ENCODE data around the gene TNK1.

TNK1 gene

DNA sequence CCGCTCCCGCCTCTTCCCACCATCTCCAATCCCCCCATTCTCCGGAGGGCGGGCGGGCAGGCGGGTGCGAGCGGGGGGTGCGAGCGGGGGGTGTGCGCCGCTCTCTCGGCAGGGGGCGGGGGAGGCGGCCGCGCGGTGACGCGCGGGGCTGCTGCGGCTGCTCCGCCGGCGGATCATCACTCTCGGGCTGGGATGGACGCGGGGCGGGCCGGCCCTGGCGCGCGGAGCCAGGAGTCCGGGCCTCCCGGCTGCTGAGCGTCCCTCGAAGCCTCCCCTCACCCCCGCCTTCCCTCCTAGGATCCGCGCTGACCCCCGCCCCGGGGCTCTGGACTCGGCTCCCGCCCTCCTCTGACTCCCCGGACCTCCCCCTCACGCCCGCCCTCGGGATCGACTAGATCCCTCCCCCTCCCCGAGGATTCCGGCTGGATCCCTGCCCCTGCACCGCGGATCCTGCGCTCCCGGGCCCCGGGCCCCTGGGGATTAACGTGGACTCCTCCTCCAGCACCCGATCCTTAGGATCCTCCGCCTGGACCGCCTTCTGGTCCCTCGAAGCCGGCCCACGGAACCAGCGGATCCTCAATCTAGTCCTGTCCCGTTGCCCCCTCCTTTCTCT, 24.0 kb downstream of the TNK1 start:
- peak overlapping the region; percentile 86 for H3K27ac ChIP-seq
- no peak for TF ChIP-seq ZFX (IDR thresholded peaks at IDR 0.05)
- TF ChIP-seq, protein P1, sequence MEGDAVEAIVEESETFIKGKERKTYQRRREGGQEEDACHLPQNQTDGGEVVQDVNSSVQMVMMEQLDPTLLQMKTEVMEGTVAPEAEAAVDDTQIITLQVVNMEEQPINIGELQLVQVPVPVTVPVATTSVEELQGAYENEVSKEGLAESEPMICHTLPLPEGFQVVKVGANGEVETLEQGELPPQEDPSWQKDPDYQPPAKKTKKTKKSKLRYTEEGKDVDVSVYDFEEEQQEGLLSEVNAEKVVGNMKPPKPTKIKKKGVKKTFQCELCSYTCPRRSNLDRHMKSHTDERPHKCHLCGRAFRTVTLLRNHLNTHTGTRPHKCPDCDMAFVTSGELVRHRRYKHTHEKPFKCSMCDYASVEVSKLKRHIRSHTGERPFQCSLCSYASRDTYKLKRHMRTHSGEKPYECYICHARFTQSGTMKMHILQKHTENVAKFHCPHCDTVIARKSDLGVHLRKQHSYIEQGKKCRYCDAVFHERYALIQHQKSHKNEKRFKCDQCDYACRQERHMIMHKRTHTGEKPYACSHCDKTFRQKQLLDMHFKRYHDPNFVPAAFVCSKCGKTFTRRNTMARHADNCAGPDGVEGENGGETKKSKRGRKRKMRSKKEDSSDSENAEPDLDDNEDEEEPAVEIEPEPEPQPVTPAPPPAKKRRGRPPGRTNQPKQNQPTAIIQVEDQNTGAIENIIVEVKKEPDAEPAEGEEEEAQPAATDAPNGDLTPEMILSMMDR (conservative IDR thresholded peaks at IDR 0.05) = no peak

DNA sequence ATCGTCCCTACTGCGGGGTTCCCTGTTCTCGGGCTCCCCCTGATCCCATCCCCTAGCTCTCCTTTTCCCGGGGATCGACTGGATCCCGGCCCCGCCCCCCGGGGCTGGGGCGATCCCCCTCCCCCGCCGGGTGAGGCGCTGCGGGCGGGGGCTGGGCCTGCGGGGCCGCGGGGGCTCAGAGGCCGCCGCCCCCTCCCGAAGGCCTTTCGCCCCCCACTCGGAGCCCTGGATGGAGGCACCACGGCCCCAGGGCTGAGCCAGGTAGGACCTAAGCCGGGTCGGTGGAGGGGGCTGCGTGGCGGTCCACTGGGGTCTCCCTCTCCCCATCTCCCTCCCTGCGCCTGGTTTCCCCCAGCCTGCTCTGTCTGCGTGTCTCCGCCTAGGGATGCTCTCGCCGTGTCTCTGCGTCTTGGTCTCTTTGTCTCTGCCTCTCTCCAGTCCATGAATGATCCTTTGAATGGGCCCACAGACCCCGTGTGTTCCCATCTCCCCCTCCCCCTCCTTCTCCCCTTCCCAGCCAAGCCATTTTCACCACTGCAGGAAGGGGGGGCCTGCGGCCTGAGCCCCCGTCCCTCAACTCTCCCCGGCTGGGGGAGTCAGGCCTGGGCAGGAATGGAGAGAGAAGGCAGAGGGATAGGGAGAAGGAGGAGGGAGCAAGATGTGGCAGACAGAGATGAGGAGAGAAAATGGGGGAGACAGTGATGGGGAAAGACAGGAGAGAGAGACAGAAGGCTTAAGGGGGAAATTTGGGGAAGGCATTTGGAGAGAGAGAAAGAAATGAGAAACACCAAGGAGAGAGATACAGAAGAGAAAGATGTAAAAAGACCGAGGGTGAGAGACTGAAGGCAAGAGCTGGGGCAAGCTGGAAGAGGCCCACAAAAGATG, 24.7 kb downstream of the TNK1 start:
- no peak for TF ChIP-seq ZFX (IDR thresholded peaks at IDR 0.05)
- TF ChIP-seq, protein P1 (conservative IDR thresholded peaks at IDR 0.05) = no peak
- peak overlapping the region; percentile 86 for H3K27ac ChIP-seq

DNA sequence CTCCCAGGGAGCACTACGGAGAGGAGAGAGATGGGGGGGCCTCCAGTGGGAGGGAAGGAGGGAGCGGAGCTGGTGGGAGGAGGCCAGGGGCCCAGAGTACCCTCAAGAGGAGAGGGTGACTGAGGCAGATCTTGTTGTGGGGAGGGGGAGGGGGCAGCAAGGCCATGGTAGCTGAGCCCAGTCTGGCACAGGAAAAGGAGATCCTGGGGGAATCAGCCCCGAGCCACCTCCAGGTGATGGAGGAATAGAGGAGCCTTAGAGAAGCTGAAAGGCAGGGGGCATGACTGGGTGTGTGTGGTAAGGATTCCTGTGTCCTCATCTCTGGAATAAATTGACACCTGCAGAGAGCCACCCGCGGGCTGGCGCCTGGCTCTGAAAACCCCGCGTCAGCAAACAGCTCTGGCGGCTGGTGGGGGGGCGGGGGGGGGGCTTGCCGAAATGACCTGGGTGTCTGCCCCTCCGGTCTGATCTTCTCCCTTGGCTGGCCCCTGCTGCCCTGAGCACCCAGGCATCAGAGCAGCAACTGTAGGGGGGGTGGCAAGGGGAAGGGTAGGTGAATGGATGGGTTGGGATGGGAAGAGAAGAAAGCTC, 25.4 kb downstream of the TNK1 start:
- H3K27ac ChIP-seq = no peak overlapping the region
- TF ChIP-seq, protein P1 (conservative IDR thresholded peaks at IDR 0.05) = no peak
- no peak for TF ChIP-seq ZFX (IDR thresholded peaks at IDR 0.05)

DNA sequence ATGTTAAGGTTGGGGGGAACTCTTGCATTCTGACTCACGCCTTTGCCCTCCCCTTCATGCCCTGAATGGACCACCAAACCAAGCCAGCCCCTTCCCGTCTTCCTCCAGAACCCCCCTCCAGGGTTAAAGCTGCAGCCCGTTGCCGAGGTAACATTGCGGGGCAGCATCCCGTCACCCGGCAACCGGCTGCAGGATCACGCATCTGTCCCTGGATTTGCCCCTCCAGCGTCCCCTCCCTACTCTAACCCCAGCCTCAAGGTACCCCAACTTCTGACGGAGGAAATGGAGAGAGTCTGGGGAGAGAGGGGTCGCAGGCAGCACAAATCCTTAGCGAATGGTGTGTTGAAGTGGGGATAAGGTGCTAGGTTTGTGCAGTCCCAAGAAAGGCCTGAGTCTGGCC, 26.2 kb downstream of the TNK1 start:
- H3K27ac ChIP-seq = no peak overlapping the region
- TF ChIP-seq, protein P1 (conservative IDR thresholded peaks at IDR 0.05) = no peak
- no peak for TF ChIP-seq ZFX (IDR thresholded peaks at IDR 0.05)

DNA sequence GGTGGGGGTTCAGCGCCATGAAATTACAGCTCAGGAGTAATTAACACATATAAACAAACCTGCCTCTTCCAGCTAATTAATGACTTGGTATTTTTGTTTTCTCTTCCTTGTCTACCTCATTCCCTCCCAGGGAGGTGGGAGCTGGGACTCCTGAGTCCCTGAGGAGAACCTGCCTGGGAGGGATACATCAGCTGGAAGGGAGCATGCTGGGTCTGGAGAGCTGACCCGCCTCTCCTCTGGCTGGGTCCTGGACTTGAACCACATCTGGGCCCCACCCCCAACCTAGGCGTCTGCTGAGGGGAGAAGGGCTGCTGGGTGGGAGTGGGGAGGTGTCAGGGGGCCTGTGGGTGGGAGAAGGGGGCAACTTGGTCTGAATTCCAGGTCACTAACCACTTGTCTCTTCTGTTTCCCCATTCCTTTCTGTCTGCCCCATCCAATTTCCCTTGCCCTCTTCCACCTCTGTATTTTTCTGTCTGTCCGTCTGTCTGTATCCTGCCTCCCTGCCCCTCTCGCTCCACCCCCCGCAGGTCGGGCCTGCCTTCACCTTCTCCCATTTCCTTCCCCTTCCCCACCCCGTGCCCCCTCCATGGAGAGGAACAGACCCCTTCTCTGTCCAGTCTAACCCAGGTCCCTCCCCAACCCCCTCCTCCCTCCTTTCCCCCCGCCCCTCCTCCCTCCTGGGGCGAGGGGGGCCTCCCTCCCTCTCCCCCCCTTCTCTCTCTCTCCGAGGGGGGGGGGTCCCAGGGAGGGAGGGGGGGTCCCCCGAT, 26.8 kb downstream of the TNK1 start, which contains the start of gene NLGN2:
Gene NLGN2, plus strand, starts transcription at position 361 of the 767 bp plus-strand sequence. CDS start 411 bp downstream, outside the sequence.
- TF ChIP-seq, protein P1 (conservative IDR thresholded peaks at IDR 0.05) = no peak
- TF ChIP-seq ZFX (IDR thresholded peaks at IDR 0.05) = no peak
- H3K27ac ChIP-seq = no peak within 1 kb of the TSS

DNA sequence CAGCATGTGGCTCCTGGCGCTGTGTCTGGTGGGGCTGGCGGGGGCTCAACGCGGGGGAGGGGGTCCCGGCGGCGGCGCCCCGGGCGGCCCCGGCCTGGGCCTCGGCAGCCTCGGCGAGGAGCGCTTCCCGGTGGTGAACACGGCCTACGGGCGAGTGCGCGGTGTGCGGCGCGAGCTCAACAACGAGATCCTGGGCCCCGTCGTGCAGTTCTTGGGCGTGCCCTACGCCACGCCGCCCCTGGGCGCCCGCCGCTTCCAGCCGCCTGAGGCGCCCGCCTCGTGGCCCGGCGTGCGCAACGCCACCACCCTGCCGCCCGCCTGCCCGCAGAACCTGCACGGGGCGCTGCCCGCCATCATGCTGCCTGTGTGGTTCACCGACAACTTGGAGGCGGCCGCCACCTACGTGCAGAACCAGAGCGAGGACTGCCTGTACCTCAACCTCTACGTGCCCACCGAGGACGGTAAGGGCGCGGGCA, 27.4 kb downstream of the TNK1 start:
- TF ChIP-seq, protein P1 (conservative IDR thresholded peaks at IDR 0.05) = no peak
- TF ChIP-seq ZFX (IDR thresholded peaks at IDR 0.05) = no peak
- H3K27ac ChIP-seq = no peak overlapping the region

Measured in C4-2B (cell line).